Thoracic aorta (tissue), 2 donors: ENCODE results near the gene OTOG. TPM values are rescaled to one million over a fixed set of nuclear protein-coding genes. Genes with fewer than 3 reads are reported as not detected.

Experiments
- ATAC-seq: fragments of 150-250 bp; one replicate; pipeline ENCODE4 v1.8.0; 2017; ENCODE audit warnings: low read depth; ENCODE audit not compliant: insufficient number of reproducible peaks, low FRiP score
- DNase-seq: peaks from one replicate; pipeline ENCODE4 v3.0.0-alpha.2; 2020; ENCODE audit warnings: low spot score
- H3K27ac ChIP-seq, 2 donors: fragments of 200-600 bp; sonication (generic); 1 replicate in 1 of 2; 2 replicates in 1 of 2; pipeline ENCODE4 v1.5.1; 2016; ENCODE audit warnings: mild to moderate bottlenecking in 2 of 2, moderate library complexity in 2 of 2
- H3K27me3 ChIP-seq: fragments of 200-600 bp; sonication (generic); replicated peaks from 2 replicates; pipeline ENCODE4 v1.6.0; 2016; ENCODE audit warnings: mild to moderate bottlenecking; ENCODE audit not compliant: insufficient read depth
- H3K36me3 ChIP-seq: fragments of 200-600 bp; sonication (generic); one replicate; pipeline ENCODE4 v1.5.1; 2016
- H3K4me1 ChIP-seq, 2 donors: fragments of 200-600 bp; sonication (generic); 1 replicate in 1 of 2; 2 replicates in 1 of 2; pipeline versions ENCODE4 v1.5.1 to v1.6.0; 2016; ENCODE audit warnings: low read depth in 2 of 2, mild to moderate bottlenecking in 1 of 2; ENCODE audit not compliant: control insufficient read depth in 1 of 2
- H3K4me3 ChIP-seq: fragments of 200-600 bp; sonication (generic); 2 replicates; pipeline ENCODE4 v1.5.1; 2016; ENCODE audit warnings: mild to moderate bottlenecking
- H3K9me3 ChIP-seq: fragments of 200-600 bp; sonication (generic); 2 replicates; pipeline ENCODE4 v1.5.1; 2016
- total RNA-seq, 2 donors: library from RNA; depleted of rRNA; stranded (reverse); fragments of >200 nt; gene quantifications; one replicate each; pipeline versions ENCODE4 v1.1.0 to v1.2.3, GENCODE V29; 2016
- TF ChIP-seq, protein P1 (sequence below): fragments of 200-600 bp; sonication (generic); IDR thresholded peaks from one replicate; pipeline ENCODE4 v1.5.1; 2019; ENCODE audit warnings: antibody characterized with exemption

The OTOG gene
- total RNA-seq, 2 donors from 2014 or later: not detected

- no peaks in the 10 kb centered on the region for H3K36me3 ChIP-seq
- TF ChIP-seq, protein P1, sequence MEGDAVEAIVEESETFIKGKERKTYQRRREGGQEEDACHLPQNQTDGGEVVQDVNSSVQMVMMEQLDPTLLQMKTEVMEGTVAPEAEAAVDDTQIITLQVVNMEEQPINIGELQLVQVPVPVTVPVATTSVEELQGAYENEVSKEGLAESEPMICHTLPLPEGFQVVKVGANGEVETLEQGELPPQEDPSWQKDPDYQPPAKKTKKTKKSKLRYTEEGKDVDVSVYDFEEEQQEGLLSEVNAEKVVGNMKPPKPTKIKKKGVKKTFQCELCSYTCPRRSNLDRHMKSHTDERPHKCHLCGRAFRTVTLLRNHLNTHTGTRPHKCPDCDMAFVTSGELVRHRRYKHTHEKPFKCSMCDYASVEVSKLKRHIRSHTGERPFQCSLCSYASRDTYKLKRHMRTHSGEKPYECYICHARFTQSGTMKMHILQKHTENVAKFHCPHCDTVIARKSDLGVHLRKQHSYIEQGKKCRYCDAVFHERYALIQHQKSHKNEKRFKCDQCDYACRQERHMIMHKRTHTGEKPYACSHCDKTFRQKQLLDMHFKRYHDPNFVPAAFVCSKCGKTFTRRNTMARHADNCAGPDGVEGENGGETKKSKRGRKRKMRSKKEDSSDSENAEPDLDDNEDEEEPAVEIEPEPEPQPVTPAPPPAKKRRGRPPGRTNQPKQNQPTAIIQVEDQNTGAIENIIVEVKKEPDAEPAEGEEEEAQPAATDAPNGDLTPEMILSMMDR: no peak
- no peaks in the 10 kb centered on the region for H3K27me3 ChIP-seq
- no peak overlapping the region for H3K4me3 ChIP-seq
- peak overlapping the region; percentile 51 to 56 for H3K27ac ChIP-seq
- DNase-seq (no peak), ATAC-seq (no peak)
- peaks cover 9 to 18% of the 10 kb centered on the region in 2 donors for H3K4me1 ChIP-seq
- H3K9me3 ChIP-seq: no peaks in the 10 kb centered on the region
Measured at GRCh38 chr11:17508306-17508705, 38.8 kb upstream of the OTOG start.

DNA sequence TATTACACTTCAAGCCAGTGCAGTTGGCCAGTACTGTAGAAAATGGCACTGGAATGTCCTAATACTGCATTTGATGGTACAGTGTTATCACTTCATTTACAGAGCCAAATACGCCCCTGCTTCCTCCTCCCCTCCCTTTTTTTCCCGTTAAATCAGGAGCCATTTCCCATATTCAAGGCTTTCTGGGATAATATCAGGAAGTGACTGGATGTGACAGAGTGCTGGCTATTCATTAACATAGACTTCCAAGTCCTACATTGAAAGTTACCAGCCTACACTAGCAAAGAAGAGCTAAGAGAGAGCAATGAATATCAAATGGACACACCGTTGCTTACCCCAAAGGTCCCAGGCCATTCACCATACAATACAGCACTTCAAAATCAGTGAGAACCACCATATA lies 38.3 kb upstream of the OTOG start:
- Histone ChIP-seq H3K27ac (no peak overlapping the region), H3K4me1 (peaks cover 9 to 18% of the 10 kb centered on the region in 2 donors), H3K36me3 (no peaks in the 10 kb centered on the region), H3K27me3 (no peaks in the 10 kb centered on the region), H3K9me3 (no peaks in the 10 kb centered on the region), H3K4me3 (no peak overlapping the region)
- ATAC-seq (no peak), DNase-seq (no peak)
- TF ChIP-seq, protein P1: no peak

DNA sequence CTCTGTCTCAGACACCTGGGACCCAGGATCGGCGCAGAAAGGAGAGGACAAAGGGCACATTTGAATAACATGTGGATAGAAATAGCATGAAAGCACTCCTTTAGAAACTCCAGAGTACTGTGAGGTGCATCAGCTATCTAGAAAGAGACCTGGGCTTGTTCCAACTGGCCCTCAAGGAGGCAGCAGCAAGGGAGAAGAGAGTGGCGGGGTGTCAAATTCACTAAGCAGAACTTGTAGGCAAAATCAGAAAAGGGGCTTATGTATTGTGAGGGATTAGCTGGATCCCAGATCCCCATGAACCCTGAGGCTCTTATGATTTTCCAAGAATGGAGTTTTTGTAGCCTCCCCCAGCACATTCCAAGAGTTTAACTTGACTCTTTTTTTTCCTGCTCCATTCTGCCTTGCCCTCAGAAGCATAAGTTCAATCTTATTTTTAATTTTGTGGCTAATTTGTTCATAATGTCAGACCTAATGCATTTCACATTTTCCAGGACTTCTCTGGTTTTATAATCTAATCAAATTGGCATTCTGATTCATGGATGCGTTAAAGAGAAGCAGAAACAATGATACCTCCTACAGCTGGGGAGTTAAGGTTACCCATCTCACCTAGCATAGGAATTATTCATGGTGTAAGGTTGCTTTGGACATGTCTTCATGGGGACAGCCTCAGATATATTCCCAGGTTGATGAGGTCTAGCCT lies 36.4 kb upstream of the OTOG start:
- TF ChIP-seq, protein P1: no peak
- Histone ChIP-seq H3K4me1 (peaks cover 9 to 18% of the 10 kb centered on the region in 2 donors), H3K9me3 (no peaks in the 10 kb centered on the region), H3K4me3 (no peak overlapping the region), H3K27ac (no peak overlapping the region), H3K27me3 (no peaks in the 10 kb centered on the region), H3K36me3 (no peaks in the 10 kb centered on the region)
- no peak for ATAC-seq
- no peak for DNase-seq

DNA sequence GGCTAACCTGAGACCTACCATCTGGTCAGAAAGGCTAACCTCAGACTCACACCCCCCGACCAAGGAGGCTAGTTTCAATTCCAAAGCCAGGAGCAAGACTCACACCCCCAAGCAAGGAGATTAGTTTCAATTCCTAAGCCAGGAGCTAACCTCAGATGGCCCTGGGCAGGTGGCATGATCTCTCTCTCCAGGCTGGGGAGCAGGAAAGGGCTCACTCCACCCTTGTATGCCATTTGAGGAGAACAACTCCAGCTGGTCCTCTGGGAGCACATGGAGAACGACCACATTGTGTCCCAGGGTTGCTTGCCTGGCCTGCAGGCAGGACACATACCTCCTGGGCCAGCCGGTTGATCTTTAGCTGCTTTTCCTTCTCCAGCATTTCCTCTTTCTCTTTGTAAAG lies 35.5 kb upstream of the OTOG start:
- Histone ChIP-seq H3K9me3 (no peaks in the 10 kb centered on the region), H3K27ac (no peak overlapping the region), H3K27me3 (no peaks in the 10 kb centered on the region), H3K36me3 (no peaks in the 10 kb centered on the region), H3K4me1 (peaks cover 9 to 18% of the 10 kb centered on the region in 2 donors), H3K4me3 (no peak overlapping the region)
- ATAC-seq (no peak), DNase-seq (no peak)
- TF ChIP-seq, protein P1: no peak

DNA sequence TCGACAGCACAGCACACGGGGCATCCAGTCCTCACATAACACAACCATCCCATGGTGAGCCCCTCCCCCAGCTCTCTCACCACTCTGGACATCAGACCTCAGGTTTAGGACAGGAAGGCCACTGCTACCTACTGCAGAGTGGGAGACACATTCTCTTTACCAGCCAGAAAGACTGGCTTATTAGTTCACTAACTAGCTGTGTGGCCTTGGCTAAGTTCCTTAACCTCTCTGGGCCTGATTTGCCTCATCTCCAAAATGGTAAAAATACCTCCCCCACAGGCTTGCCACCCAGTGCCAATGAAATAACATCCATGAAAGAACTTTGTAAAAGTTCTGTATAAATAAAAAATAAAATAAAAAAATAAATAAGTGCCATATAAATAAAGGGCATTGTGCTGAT lies 35.0 kb upstream of the OTOG start:
- TF ChIP-seq, protein P1: no peak
- Histone ChIP-seq H3K4me1 (peaks cover 9 to 18% of the 10 kb centered on the region in 2 donors), H3K27ac (no peak overlapping the region), H3K4me3 (no peak overlapping the region), H3K27me3 (no peaks in the 10 kb centered on the region), H3K36me3 (no peaks in the 10 kb centered on the region), H3K9me3 (no peaks in the 10 kb centered on the region)
- DNase-seq (no peak), ATAC-seq (no peak)
